HG02759 (cell line): ENCODE results near the gene CLEC2D.
"Not testable (repeated sequence)": the region's sequence is repeated elsewhere in the genome, so short reads cannot be mapped to it uniquely, and the experiment has no call there.

ENCODE experiments used
- ATAC-seq: cut with Tn5 transposase; IDR thresholded peaks from one replicate; pipeline ENCODE4 v1.9.1; 2021; ENCODE audit warnings: mild to moderate bottlenecking, moderate library complexity; ENCODE audit not compliant: unreplicated experiment

Gene CLEC2D

DNA sequence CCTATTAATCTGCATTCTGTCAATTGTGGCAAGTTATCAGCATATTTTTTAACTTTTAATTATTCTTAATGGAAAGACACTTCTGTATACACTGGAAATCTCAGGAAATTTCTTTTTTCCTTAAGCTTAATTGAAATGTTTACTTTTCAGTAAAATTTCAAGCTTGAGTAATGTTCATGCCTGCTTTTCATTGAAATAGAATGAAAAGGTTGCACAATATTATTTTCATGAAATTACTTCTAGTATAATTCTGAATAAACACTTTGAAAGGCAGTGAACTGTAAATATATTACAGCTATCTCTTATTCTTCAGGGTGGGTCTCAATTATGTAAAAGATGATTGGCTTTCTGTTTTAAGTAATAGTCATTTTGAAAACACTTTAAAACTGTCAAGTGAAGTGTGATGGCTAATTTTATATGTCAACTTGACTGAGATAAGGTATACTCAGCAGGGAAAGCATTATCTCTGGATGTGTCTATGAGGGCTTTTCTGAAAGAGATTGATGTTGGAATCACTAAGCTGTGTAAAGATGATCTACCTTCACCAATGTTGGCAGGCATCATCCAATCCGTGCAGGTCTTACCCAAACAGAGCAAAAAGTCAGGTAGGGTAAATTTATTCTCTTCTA lies 29.9 kb downstream of the CLEC2D start:
- no peak for ATAC-seq

DNA sequence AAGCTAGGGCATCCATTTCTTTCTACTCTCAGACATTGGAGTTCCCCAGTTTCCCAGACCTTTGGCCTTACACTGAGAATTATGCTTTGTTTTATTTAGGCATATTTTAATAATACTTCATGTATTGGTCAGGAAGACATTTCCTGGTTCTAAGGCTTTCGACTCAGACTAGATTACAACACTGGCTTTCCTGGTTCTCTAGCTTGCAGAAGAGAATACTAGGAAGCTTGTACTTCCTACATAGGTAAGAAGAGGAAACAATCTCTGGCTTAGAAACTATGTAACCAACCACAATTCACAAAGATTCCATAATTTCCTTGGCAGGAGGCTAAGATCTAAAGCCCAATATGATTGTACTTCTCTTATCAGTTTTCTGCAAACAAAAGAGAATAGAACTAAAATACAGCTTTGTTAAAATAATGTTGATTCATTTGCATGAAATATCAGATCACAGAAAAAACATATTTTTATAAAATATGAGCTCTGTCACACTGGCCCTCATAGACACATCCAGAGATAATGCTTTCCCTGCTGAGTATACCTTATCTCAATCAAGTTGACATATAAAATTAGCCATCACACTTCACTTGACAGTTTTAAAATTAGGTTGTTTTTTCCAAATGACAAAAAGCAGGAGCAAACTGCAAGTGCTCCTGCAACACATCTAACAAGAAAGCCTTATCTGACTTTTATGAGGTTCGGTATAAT lies 30.5 kb downstream of the CLEC2D start:
- ATAC-seq: no peak

DNA sequence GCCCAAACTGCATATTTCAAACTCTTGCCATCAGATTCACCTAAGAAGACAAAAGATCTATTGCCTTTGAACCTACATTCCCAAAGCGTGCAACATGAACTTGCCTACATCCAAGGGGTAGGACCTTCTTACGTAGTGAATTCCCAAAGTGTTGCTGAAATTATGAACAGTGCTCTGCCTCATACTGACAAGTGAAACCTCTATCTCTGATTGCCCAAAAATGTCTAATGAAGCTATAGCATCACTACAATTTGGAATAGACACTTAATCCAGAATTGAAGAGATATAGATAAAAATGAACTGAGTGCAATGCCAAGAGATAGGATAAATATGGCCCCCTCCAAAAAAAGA lies 31.1 kb downstream of the CLEC2D start:
- ATAC-seq: no peak

DNA sequence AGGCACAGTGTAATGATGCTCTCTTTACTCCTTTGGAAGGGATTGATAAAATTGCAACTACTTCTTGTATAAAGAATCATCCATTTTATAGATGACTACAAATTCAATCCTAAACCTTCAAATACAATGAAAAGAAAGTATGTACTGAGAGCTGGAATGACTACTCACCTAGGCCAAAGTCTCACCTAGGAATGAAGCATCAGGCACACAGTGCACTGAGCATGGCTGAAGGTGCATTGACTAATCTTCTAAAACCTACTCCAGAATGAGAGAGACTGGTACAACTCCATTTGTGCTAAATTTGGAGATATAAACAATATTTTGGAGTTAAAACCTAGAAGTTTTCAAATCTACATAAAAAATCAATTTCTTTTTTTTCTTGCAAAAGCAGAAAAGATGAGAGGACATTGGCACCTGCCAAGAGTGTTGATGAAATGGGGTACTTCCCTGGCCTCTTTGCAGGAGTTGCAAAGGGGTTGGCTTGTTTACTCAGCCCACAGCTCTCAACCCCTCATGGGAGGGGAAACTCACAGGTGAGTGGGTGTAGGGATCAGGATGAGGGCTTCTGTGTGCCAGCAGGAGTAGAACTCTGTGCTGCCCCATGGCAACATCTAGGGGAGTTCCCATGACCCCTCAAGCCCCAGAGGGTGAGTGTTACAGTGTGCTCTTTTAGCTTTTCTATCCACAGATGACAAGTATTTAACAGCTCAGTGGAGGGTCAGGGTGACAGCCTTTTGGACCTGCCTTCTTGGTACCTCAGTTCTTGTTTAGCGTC lies 32.1 kb downstream of the CLEC2D start:
- ATAC-seq: no peak

DNA sequence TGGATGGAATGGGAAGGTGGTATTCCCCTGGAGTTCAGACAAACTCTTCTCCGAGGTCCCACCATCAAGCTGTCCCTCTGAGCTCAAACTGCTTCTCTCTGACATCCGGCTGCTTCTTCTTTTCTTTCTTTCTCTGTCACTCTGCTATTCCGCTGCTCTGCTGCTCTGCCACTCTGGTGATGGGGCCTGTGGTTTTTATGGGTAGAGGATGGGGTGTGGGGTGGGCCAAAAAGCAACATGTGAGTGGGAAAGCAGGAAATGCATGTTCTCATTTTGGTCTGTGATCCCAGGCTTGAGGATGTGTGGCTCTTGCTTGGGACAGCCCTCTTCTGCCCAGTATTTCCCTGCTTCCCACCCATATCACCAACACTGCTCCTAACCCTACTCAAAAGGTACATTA lies 32.7 kb downstream of the CLEC2D start:
- no peak for ATAC-seq

DNA sequence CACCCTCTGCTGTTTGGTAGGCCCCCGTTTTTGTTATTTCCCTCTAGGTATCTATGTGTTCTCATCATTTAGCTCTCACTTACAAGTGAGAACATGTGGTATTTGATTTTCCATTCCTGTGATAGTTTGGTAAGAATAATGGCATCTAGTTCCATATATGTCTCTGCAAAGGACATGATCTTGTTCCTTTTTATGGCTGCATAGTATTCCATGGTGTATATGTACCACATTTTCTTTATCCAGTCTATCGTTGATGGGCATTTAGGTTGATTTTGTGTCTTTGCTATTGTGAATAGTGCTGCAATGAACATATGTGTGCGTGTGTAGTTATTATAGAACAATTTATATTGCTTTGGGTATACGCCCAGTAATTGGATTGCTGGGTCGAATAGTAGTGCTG lies 35.0 kb downstream of the CLEC2D start:
- ATAC-seq: not testable (repeated sequence)

DNA sequence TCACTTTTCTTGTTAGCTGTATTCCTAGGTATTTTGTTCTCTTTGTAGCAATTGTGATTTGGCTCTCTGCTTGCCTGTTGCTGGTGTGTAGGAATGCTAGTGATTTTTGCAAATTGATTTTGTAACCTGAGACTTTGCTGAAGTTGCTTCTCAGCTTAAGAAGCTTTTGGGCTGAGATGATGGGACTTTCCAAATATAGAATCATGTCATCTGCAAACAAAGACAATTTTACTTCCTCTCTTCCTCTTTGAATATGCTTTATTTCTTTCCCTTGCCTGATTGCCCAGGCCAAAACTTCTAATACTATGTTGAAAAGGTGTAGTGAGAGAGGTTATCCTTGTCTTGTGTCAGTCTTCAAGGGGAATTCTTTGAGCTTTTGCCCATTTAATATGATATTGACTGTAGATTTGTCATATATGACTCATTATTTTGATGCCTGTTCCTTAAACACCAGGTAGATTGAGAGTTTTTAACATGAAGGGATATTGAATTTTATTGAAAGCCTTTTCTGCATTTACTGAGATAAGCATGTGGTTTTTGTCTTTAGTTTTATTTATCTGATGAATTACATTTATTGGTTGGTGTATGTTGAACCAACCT lies 36.7 kb downstream of the CLEC2D start:
- ATAC-seq: no peak

DNA sequence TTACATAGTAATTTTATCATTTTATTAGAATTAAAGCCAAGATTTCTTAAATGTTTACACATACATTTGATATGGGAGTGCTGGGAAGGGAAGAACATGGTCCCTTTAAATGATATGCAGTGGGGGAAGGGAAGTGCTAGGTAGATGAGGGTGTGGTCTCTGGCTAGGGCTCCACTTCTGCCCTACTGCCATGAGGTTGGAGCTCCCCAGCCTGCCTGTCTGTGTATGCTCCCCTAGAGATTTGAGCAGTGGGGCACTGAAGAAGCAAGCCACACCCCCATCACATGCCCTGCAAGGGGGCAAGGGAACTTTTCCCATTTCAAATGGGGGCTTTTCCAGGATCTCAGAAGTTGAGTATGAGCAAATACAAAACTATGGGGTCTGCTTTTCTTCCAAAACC lies 37.8 kb downstream of the CLEC2D start:
- no peak for ATAC-seq

DNA sequence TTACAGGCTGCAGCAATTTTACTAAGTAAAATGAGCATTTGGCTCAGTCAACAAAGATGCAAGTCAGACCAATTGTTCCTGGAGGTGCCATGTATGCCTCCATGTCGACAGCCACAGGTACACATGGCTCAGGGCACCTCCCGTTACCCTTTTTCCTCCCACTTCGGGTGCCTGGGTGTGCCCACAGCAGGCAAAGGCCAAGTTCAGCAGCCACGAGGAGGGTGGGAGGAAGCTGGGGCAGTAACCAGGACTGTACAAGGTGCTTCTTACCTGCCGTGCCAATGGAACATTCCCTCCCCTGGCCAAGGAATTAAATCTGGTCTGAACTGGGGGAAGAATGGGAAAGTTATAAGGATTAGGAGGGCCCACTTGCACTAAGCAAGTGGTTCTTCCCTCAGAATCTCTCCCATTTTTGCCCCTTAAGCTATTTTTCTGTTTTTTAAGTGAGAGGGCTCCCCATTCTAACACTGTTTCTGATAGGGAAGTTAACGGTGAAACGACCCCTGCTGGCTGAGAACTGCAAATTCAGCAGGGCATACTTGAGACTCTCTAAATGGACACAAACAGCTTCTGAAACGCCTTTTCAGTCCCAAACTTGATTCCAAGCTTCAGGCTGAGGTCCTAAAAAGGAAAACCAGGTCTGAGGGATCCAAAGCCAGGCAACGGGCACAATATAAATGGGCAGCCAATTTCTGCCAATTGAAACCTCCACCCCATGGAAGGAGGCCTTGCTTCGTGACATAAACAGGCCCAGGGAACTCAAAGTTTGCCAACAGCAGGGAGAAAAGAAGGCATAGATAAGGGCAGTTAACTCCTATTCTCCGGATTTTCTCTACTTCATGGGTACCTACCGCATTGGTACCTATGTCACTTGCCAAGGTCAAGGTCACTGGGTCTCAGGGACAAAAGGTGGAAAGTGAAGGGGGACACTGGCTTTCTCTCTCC lies 38.6 kb downstream of the CLEC2D start:
- no peak for ATAC-seq

DNA sequence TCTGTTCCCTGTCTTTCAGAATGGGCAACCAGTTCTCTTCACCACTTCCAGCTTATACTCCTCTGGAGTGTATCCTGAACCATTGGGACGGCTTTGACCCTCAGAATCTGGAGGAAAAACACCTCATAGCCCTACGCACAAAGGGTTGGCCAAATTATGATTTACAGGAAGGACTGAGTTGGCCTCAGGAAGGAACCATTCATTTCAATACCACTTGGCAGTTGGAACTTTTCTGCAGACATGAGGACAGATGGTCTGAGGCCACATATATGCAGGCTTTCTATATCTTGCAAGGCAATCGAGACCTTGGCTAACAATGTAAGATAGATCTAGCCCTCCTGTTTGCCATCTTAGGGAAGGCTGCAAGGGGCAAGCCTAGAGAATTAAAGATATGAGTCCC lies 39.3 kb downstream of the CLEC2D start:
- no peak for ATAC-seq

DNA sequence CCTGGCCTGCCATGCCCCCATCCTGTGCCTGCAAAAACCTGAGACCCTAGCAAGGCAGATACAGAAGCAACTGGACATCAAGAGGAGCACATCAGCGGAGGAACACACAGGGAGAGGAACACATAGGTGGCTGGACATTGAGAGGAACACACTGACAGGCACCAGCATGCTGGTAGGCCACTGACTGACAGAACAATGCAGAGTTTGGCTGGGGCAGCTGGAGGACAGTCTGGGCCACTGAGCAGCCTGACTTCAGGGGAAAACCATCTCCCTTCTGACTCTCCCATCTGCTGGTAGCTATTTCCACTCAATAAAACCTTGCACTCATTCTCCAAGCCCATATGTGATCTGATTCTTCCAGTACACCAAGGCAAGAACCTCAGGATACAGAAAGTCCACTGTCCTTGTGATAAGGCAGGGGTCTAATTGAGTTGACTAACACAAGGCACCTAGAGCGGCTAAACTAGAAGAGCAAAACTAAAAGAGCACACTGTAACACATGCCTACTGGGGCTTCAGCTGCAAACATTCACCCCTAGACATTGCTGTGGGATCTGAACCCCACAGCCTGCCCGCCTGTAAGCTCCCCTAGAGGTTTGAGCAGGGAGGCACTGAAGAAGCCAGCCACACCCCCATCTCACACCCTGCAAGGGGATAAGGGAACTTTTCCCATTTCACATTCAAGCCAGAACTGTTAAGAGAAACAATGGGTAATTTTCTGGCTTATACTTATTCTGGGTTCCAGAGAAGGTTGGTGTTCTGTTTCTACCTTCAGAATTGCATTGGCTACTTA lies 41.3 kb downstream of the CLEC2D start:
- ATAC-seq: no peak

DNA sequence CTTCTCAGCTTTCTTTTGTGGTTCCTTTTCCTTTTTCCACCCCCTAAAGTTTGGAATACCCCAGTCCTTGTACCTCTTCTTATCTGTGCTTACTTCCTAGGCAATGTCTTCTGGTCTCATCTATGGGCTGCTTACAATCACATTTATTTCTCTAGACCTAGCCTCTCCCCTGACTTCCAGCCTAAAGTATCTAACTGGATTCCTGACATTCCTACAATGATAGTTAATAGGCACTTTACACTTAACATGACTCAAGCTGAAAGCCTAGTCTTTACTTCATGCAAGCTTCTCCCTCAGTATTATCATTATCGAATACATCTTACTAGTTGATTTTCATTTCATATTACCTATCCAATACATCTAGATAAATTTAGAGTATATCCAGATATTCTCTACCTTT lies 42.2 kb downstream of the CLEC2D start:
- ATAC-seq: no peak

DNA sequence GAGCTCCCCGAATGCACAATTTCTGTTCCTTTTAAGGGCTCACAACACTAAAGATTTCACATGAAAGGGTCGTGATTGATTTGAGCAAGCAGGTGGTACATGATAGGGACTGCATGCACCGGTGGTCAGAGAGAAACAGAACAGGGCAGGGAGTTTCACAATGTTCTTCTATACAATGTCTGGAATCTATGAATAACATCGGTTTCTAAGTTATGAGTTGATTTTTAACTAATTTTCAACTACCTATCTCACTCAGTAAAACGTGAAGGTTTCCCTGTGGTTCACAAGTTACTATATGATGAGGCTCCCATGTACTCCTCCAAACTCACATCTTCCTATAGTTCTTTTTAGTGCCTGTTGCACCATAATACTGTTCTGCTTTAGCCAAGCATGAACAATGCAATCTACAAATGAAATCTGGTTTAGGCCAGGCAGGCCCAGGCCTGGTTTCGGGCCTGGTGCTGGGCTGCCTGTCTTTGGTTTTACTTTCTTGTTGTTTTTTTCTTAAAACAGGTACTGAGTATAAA lies 43.6 kb downstream of the CLEC2D start:
- ATAC-seq: peak; percentile 79

DNA sequence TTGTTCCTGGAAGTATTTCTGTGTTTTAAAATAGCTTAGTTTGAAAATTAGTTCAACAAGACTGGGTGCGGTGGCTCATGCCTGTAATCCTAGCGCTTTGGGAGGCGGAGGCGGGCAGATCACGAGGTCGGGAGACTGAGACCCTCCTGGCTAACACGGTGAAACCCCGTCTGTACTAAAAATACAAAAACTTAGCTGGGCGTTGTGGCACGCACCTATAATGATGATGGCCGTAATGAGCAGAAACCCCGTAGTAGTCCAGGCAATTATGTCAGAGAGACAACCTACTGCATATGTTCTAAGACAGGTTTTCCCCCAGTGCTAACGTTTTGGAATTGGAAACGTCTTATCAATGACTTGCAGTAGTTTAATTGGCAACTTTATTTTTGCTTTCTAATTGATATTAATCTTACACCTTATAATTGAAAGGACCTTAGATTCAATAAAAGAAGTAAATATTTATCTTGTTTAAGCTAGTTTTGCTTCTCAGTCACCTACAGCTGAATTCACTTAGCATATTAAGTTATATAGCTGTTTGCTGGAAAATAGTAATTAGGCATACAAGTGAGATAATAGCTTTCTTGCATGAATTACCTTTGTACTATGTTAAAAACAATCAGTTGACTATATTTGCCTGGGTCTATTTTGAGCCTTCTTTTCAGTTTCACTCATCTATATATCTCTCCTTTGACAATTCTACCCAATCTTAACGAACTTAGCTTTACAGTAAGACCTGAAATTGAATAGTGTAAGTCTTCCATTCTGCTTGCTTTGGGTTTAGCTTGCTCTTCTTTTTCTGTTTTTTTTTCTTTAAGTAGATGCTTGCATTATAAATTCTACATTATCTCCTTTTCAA lies 47.8 kb downstream of the CLEC2D start:
- ATAC-seq: no peak

DNA sequence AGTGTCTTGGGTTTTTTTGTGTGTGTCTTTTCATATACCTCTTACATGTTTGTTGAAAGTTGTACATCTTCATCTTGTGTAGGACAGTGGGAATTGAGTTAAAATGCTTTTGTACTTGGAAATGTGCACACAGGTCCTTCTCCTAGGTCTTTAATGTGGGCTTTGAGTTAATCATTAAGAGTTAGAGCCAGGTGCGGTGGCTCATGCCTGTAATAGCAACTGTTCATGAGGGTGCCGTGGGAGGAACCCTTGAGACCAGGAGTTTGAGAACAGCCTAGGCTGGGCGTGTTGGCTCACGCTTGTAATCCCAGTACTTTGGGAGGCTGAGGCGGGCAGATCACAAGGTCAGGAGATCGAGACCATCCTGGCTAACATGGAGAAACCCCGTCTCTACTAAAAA lies 49.5 kb downstream of the CLEC2D start:
- ATAC-seq: no peak

DNA sequence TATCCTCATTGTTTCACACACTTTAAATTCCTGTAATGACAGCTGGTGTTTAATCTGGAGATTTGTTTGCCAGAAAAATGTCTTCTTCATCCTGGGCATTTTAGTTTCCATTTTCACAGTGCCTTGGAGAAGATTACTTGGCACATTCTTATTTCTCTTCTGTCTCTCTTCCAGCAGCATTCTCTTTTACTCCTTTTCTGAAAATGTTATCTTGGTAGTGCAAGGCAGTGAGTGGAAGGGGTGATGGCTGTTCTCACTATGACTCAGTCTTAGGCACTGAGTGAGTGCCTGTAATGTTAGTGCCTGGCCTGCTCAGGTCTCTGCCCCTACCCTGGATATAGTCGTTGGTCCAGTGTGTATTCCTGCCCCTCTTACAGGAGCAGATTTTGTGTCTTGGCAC lies 50.3 kb downstream of the CLEC2D start:
- no peak for ATAC-seq

DNA sequence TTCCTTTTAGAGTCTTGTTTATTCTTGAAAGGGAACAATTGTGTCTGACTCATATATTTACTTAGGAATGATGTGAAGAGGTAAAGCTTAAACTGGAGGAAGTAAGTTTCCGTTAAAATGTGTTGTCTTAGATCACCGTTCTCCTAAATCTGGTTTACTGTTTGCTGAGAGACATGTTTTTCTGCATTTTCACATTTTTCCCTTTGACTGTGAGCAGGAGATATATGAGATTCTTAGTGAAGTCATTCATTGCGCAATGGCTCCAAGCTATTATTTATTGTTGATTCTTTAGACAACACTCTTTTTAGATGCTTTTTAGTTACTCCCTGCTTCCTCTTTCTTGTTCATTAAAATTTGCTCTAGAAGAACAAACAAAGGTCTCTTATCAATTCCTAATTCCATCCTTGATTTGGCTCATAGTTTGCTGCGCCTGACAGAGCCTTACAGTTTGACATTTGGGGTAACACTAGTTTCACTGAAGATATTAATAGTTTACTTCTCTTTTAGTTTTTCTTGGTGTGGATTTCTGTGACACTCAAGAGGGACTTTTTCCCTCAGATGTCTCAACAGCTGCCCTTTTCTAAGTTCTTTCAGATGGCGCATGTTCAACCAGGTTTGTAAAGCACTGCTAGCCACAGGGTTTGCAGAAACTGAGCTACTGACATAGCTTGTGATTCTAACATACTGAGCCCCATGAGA lies 52.0 kb downstream of the CLEC2D start:
- peak; percentile 69 for ATAC-seq

DNA sequence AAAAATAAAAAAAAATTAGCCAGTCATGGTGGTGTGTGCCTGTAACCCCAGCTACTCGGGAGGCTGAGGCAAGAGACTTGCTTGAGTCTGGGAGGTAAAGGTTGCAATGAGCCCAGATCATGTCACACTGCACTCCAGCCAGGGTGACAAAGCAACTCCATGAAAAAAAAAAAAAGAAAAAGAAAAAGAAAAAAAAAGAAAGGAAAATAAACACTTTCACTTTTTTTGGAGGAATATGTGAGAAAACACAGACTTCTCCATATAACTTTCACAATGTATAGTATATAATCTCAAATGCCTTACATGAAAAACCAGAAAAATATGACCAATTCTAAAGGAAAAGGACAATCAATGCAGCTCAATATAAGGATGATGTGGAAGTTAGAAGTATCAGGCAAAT lies 54.5 kb downstream of the CLEC2D start:
- ATAC-seq: no peak
